ENCODE measurements around the gene BST1. TPM values are rescaled to one million over a fixed set of nuclear protein-coding genes. Genes with fewer than 3 reads are reported as not detected.

The BST1 gene
- total RNA-seq, 1 experiment from 2014 or later = not detected

DNA sequence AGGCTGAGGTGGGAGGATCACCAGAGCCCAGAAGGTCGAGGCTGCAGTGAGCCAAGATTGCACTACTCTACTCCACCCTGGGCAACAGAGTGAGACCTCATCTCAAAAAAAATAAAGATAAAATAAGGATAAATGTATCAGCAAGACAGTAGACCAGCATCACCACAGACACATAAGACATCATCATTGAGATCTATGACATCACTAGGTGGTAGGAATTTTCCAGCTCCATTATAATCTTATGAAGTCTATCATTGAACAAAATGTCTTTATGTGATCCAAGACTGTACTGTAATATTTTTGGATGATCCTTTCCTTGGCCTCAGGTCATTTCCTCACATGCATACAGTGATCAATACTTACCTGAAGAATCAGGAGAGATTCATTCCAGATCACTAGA, 29.5 kb upstream of the BST1 start:
- no peak overlapping the region for H3K4me3 Mint-ChIP-seq
- Histone ChIP-seq H2BK120ac (ENCODE audit: low read depth, low read length, poor library complexity, severe bottlenecking) (no peak overlapping the region), H3K14ac (ENCODE audit: insufficient read depth, low read length) (no peak overlapping the region), H3K23ac (ENCODE audit: insufficient read length, low read depth, low read length) (no peak overlapping the region), H3K79me1 (ENCODE audit: insufficient read depth, low read depth, low read length, poor library complexity, severe bottlenecking) (peaks cover 5% of the 10 kb centered on the region), H3K4me2 (ENCODE audit: insufficient read depth, insufficient read length, low read length) (no peak overlapping the region), H3K9me3 (ENCODE audit: control insufficient read depth, low read depth, low read length) (no peaks in the 10 kb centered on the region), H3K27ac (ENCODE audit: insufficient read length, low read depth, low read length) (no peak overlapping the region), H4K20me1 (ENCODE audit: control insufficient read depth, insufficient read depth, insufficient read length) (no peaks in the 10 kb centered on the region), H2BK12ac (ENCODE audit: insufficient read length, low read depth, low read length) (no peak overlapping the region), H3K27me3 (ENCODE audit: insufficient read depth, low read length) (no peaks in the 10 kb centered on the region), H2BK15ac (ENCODE audit: low read depth, low read length) (no peak overlapping the region), H4K5ac (ENCODE audit: insufficient read length, low read depth, low read length) (no peak overlapping the region), H2AFZ (ENCODE audit: low read length) (no peak overlapping the region), H3K9ac (ENCODE audit: extremely low read depth, insufficient read length, low read length) (no peak overlapping the region), H3K4ac (ENCODE audit: low read depth, low read length) (no peak overlapping the region), H4K91ac (ENCODE audit: insufficient read length, low read depth, low read length) (no peak overlapping the region), H2AK5ac (ENCODE audit: insufficient read length, low read length) (no peak overlapping the region), H3K18ac (ENCODE audit: insufficient read length, low read depth, low read length) (no peak overlapping the region), H2BK5ac (ENCODE audit: insufficient read length, low read length) (no peak overlapping the region), H3K56ac (ENCODE audit: insufficient read length, low read depth, low read length) (no peak overlapping the region), H4K8ac (replicated peaks; ENCODE audit: insufficient read length, low read depth, low read length) (no peak overlapping the region), H3K4me1 (ENCODE audit: insufficient read depth, low read length) (peaks cover 7% of the 10 kb centered on the region; the same call in 1 of the 2 replicates), H3K23me2 (ENCODE audit: insufficient read length, low read depth, low read length, poor library complexity, severe bottlenecking) (no peaks in the 10 kb centered on the region), H3T11ph (ENCODE audit: low read length) (no peak overlapping the region), H2BK20ac (ENCODE audit: low read depth, low read length, poor library complexity, severe bottlenecking) (no peak overlapping the region), H3K79me2 (ENCODE audit: insufficient read depth, low read length) (peaks cover 10% of the 10 kb centered on the region)
- no peaks in the 10 kb centered on the region for H3K9me3 Mint-ChIP-seq
- TF ChIP-seq, protein P1, sequence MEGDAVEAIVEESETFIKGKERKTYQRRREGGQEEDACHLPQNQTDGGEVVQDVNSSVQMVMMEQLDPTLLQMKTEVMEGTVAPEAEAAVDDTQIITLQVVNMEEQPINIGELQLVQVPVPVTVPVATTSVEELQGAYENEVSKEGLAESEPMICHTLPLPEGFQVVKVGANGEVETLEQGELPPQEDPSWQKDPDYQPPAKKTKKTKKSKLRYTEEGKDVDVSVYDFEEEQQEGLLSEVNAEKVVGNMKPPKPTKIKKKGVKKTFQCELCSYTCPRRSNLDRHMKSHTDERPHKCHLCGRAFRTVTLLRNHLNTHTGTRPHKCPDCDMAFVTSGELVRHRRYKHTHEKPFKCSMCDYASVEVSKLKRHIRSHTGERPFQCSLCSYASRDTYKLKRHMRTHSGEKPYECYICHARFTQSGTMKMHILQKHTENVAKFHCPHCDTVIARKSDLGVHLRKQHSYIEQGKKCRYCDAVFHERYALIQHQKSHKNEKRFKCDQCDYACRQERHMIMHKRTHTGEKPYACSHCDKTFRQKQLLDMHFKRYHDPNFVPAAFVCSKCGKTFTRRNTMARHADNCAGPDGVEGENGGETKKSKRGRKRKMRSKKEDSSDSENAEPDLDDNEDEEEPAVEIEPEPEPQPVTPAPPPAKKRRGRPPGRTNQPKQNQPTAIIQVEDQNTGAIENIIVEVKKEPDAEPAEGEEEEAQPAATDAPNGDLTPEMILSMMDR (conservative IDR thresholded peaks at IDR 0.05) = no peak
- WGBS (ENCODE audit: extremely low coverage, insufficient read length, low lambda C conversion rate) = no CpG with 5 or more reads among the region's 1 CpG
- no peak overlapping the region; a peak in 1 of 7 replicates for H3K27ac Mint-ChIP-seq
- peaks cover 2 to 10% (median 8%) of the 10 kb centered on the region in 3 experiments; a peak in 3 of 7 replicates for H3K36me3 Mint-ChIP-seq (ENCODE audit: insufficient read depth in 1 of 3, low read depth in 3 of 3)
- peaks cover 9 to 10% of the 10 kb centered on the region in 2 experiments for H3K4me1 Mint-ChIP-seq
- no peaks in the 10 kb centered on the region for H3K27me3 Mint-ChIP-seq (ENCODE audit: low read depth)
- DNase-seq = no peak
